A549 (cell line): Measurements from ENCODE around the gene DNAJC8. TPM values are rescaled to one million over a fixed set of nuclear protein-coding genes. Genes with fewer than 3 reads are reported as not detected.

Source experiments
- ATAC-seq, 2 experiments: fragments of 200-7000 bp in 1 of 2; fragments of >200 bp in 1 of 2; cut with Nextera tagmentation in 1 of 2; cut with Tn5 transposase in 1 of 2; 3 replicates each; pipeline versions ENCODE4 v1.8.0 to v1.9.1; 2018 to 2020; ENCODE audit warnings: mild to moderate bottlenecking in 1 of 2, moderate library complexity in 1 of 2
- CTCF ChIA-PET: fragments of 300-600 bp; sonication (Branson Sonifier 250); formaldehyde crosslinking; extraction: SDS; loops from one replicate; lab custom pipeline; 2021; ENCODE audit warnings: antibody characterized with exemption, inconsistent platforms; lab: Yijun Ruan, JAX
- POLR2A ChIA-PET: fragments of 350-600 bp; formaldehyde crosslinking; extraction: SDS; loops from one replicate; lab custom pipeline; 2021; ENCODE audit warnings: antibody characterized with exemption, inconsistent platforms; lab: Yijun Ruan, JAX
- DNase-seq, 2 experiments: peaks; one replicate each; pipeline versions ENCODE4 v3.0.0 to v3.0.0-alpha.2; 2011 to 2016; ENCODE audit warnings: low read depth in 1 of 2, low spot score in 1 of 2
- FAIRE-seq: peaks from 2 replicates; lab custom pipeline; 2011; peaks lifted over from hg19 to GRCh38; lab: Jason Lieb, UNC
- H3K27ac ChIP-seq, 2 experiments: fragments of >200 bp; sonication (Bioruptor Twin); formaldehyde crosslinking; 3 replicates each; pipeline ENCODE4 v1.5.1; 2016 to 2017
- H3K4me1 ChIP-seq: fragments of >200 bp; sonication (Bioruptor Twin); formaldehyde crosslinking; 3 replicates; pipeline ENCODE4 v1.6.1; 2016
- H3K4me2 ChIP-seq: fragments of >200 bp; sonication (Bioruptor Twin); formaldehyde crosslinking; 3 replicates; pipeline ENCODE4 v1.6.1; 2016
- H3K4me3 ChIP-seq: fragments of >200 bp; sonication (Bioruptor Twin); formaldehyde crosslinking; 3 replicates; pipeline ENCODE4 v1.5.1; 2016
- H3K9me3 ChIP-seq: fragments of >200 bp; sonication (Bioruptor Twin); formaldehyde crosslinking; 3 replicates; pipeline ENCODE4 v1.6.1; 2016
- ATOH8 ChIP-seq: fragments of 250-450 bp; sonication (Bioruptor Pico); IDR thresholded peaks from 2 replicates; pipeline ENCODE4 v1.5.0; 2020; ENCODE audit warnings: low read depth, mild to moderate bottlenecking, moderate library complexity
- BCL3 ChIP-seq: fragments of >200 bp; sonication (Bioruptor Twin); formaldehyde crosslinking; IDR thresholded peaks from 3 replicates; pipeline ENCODE4 v1.6.1; 2016
- BHLHE40 ChIP-seq: IDR thresholded peaks from 2 replicates; pipeline ENCODE4 v1.6.1; 2012; ENCODE audit warnings: low read depth, low read length, inconsistent platforms
- CBX2 ChIP-seq: fragments of 200-600 bp; sonication (generic); IDR thresholded peaks from 2 replicates; pipeline ENCODE4 v1.6.1; 2016; ENCODE audit warnings: low read depth, mild to moderate bottlenecking, borderline replicate concordance
- CHD4 ChIP-seq: fragments of 200-600 bp; sonication (generic); IDR thresholded peaks from 2 replicates; pipeline ENCODE4 v1.6.1; 2016; ENCODE audit warnings: antibody characterized with exemption, mild to moderate bottlenecking, borderline replicate concordance
- EHF ChIP-seq: fragments of 250-450 bp; sonication (Bioruptor Pico); IDR thresholded peaks from 2 replicates; pipeline ENCODE4 v1.5.0; 2020; ENCODE audit warnings: mild to moderate bottlenecking
- EP300 ChIP-seq, 2 experiments: fragments of >200 bp; sonication (Bioruptor Twin); formaldehyde crosslinking; IDR thresholded peaks; 2 replicates in 1 of 2; 3 replicates in 1 of 2; pipeline ENCODE4 v1.6.1; 2016 to 2017
- FOXS1 ChIP-seq: fragments of 250-450 bp; sonication (Bioruptor Pico); IDR thresholded peaks from 2 replicates; pipeline ENCODE4 v1.5.0; 2020; ENCODE audit warnings: mild to moderate bottlenecking, moderate library complexity
- HEYL ChIP-seq: fragments of 250-450 bp; sonication (Bioruptor Pico); IDR thresholded peaks from 2 replicates; pipeline ENCODE4 v1.8.0; 2021; ENCODE audit warnings: mild to moderate bottlenecking, moderate library complexity
- HOXA7 ChIP-seq: fragments of 250-450 bp; sonication (Bioruptor Pico); IDR thresholded peaks from 2 replicates; pipeline ENCODE4 v1.5.0; 2020; ENCODE audit warnings: mild to moderate bottlenecking, moderate library complexity
- JUN ChIP-seq, 2 experiments: fragments of >200 bp; sonication (Bioruptor Twin); formaldehyde crosslinking; IDR thresholded peaks; 2 replicates in 1 of 2; 3 replicates in 1 of 2; pipeline ENCODE4 v1.6.1; 2016 to 2017
- KDM5A ChIP-seq: fragments of 200-600 bp; sonication (generic); IDR thresholded peaks from 2 replicates; pipeline ENCODE4 v1.6.1; 2016; ENCODE audit warnings: antibody characterized with exemption, mild to moderate bottlenecking
- MAFK ChIP-seq: fragments of 450-650 bp; IDR thresholded peaks from 2 replicates; pipeline ENCODE4 v1.6.1; 2014; ENCODE audit not compliant: partially characterized antibody
- MAX ChIP-seq: IDR thresholded peaks from 2 replicates; pipeline ENCODE4 v1.6.1; 2012
- MAZ ChIP-seq: fragments of 150-350 bp; IDR thresholded peaks from 2 replicates; pipeline ENCODE4 v1.6.1; 2014; ENCODE audit warnings: antibody characterized with exemption, low read depth, low read length, borderline replicate concordance
- NPAS2 ChIP-seq: fragments of 250-450 bp; sonication (Bioruptor Pico); IDR thresholded peaks from 2 replicates; pipeline ENCODE4 v1.8.0; 2022; ENCODE audit warnings: mild to moderate bottlenecking, moderate library complexity, borderline replicate concordance
- PBX3 ChIP-seq: IDR thresholded peaks from 2 replicates; pipeline ENCODE4 v1.6.1; 2012
- POLR2AphosphoS2 ChIP-seq: conservative IDR thresholded peaks from 2 replicates; pipeline ENCODE4 v1.6.1; 2012; ENCODE audit warnings: low read length, improper control_type of control experiment, inconsistent platforms
- RARB ChIP-seq: fragments of 250-450 bp; sonication (Bioruptor Pico); IDR thresholded peaks from 2 replicates; pipeline ENCODE4 v1.8.0; 2021; ENCODE audit warnings: mild to moderate bottlenecking, moderate library complexity
- RCOR1 ChIP-seq: fragments of 150-350 bp; IDR thresholded peaks from 2 replicates; pipeline ENCODE4 v1.6.1; 2014; ENCODE audit warnings: antibody characterized with exemption, low read length, low read depth
- RNF2 ChIP-seq: fragments of 200-600 bp; sonication (generic); IDR thresholded peaks from 2 replicates; pipeline ENCODE4 v1.6.1; 2016; ENCODE audit warnings: low read depth, mild to moderate bottlenecking, antibody characterized with exemption, moderate library complexity, borderline replicate concordance
- SMC3 ChIP-seq: fragments of >200 bp; sonication (Bioruptor Twin); formaldehyde crosslinking; IDR thresholded peaks from 3 replicates; pipeline ENCODE4 v1.6.1; 2018; ENCODE audit warnings: inconsistent platforms
- SREBF2 ChIP-seq: fragments of 450-650 bp; IDR thresholded peaks from 2 replicates; pipeline ENCODE4 v1.6.1; 2014; ENCODE audit warnings: mild to moderate bottlenecking, moderate library complexity
- TP53 ChIP-seq: fragments of 250-450 bp; sonication (Bioruptor Pico); IDR thresholded peaks from 2 replicates; pipeline ENCODE4 v1.5.0; 2021; ENCODE audit warnings: mild to moderate bottlenecking, moderate library complexity
- ZNF302 ChIP-seq: fragments of 250-450 bp; sonication (Bioruptor Pico); IDR thresholded peaks from 2 replicates; pipeline ENCODE4 v1.9.0; 2021; ENCODE audit warnings: inconsistent platforms, mild to moderate bottlenecking, moderate library complexity
- ZSCAN20 ChIP-seq: fragments of 250-450 bp; sonication (Bioruptor Pico); IDR thresholded peaks from 2 replicates; pipeline ENCODE4 v1.8.0; 2022; ENCODE audit warnings: mild to moderate bottlenecking, moderate library complexity
- WGBS: methylation state at CpG from one replicate; pipeline ENCODE4 v1.1.6; 2017; ENCODE audit errors: missing lambda C conversion rate; 5-methylcytosine and 5-hydroxymethylcytosine counted together
- polyA plus RNA-seq, 4 experiments: library from polyadenylated mRNA; depleted of rRNA in 3 of 4; stranded (reverse); fragments of >200 nt; fragmentation: RNase III in 1 of 4; extraction: RNeasy Plus Mini Kit Qiagen cat#74134 plus additional on column Dnase treatment in 1 of 4; gene quantifications; 2 replicates in 3 of 4; 3 replicates in 1 of 4; pipeline ENCODE4 v1.2.3, GENCODE V29; 2011 to 2017

Gene DNAJC8
- polyA plus RNA-seq, 2 of the 4 experiments (the other 2 are of a cell fraction), result 87.3 to 93.7 TPM

- Histone ChIP-seq H3K27ac (no peak overlapping the region), H3K4me1 (no peaks in the 10 kb centered on the region), H3K4me2 (no peak overlapping the region), H3K9me3 (no peaks in the 10 kb centered on the region), H3K4me3 (no peak overlapping the region)
- ChIA-PET POLR2A (no interaction called here), CTCF (interaction anchor here (3.4 kb wide), 1 partner anchor 32 kb away, joined by 15 read pairs; no protein-coding TSS in a partner anchor)
- WGBS, result 80% methylated on average over 4 of the region's 5 CpGs
- DNase-seq (no peak), FAIRE-seq (no peak), ATAC-seq (0 out of 6 replicates have a peak, but pooled peaks of 1 of the 2 experiments have one; percentile 5)
- TF ChIP-seq RARB (CRISPR knock-in tag) (no peak), NPAS2 (CRISPR knock-in tag) (no peak), HOXA7 (CRISPR knock-in tag) (no peak), PBX3 (no peak), SMC3 (no peak), HEYL (CRISPR knock-in tag) (no peak), SREBF2 (no peak), BCL3 (no peak), MAX (no peak), BHLHE40 (no peak), FOXS1 (CRISPR knock-in tag) (no peak), CHD4 (no peak), EP300 (IDR thresholded peaks at IDR 0.05) (no peak)
These were observed 48.1 kb upstream of the DNAJC8 start for GRCh38 chr1:28280977-28281381.

- no peak overlapping the region for H3K4me2 ChIP-seq
- FAIRE-seq, result no peak
- ATAC-seq, result 0 out of 6 replicates have a peak, but pooled peaks of 1 of the 2 experiments have one; percentile 16
- DNase-seq, result no peak
- no peaks in the 10 kb centered on the region for H3K9me3 ChIP-seq
- H3K4me1 ChIP-seq, result no peaks in the 10 kb centered on the region
- 84% methylated on average over 8 of the region's 8 CpGs for WGBS
- no peak overlapping the region for H3K4me3 ChIP-seq
- ChIA-PET CTCF (interaction anchor here (3.4 kb wide), 1 partner anchor 31 kb away, joined by 15 read pairs; no protein-coding TSS in a partner anchor), POLR2A (no interaction called here)
- H3K27ac ChIP-seq, result no peak overlapping the region
- TF ChIP-seq CHD4 (no peak), KDM5A (no peak), BCL3 (no peak), FOXS1 (CRISPR knock-in tag) (no peak), MAX (no peak), RNF2 (no peak), POLR2AphosphoS2 (no peak), MAZ (no peak), ZNF302 (CRISPR knock-in tag) (no peak), RCOR1 (no peak), ATOH8 (CRISPR knock-in tag) (no peak), NPAS2 (CRISPR knock-in tag) (no peak), MAFK (no peak), EHF (no peak), TP53 (CRISPR knock-in tag) (no peak), CBX2 (no peak), JUN (IDR thresholded peaks at IDR 0.05) (no peak), ZSCAN20 (CRISPR knock-in tag) (no peak), HEYL (CRISPR knock-in tag) (no peak)
- TF ChIP-seq, all 56 proteins: peak for 0
These were observed 47.7 kb upstream of the DNAJC8 start for GRCh38 chr1:28280501-28280900.
